DMS153 treated with DMSO at 0.1 percent for 48 hours (cell line): Measurements from ENCODE around the gene HLA-DPB1.
"Not testable (repeated sequence)": the region's sequence is repeated elsewhere in the genome, so short reads cannot be mapped to it uniquely, and the experiment has no call there.

Experiments
- DNase-seq: peaks from one replicate; lab custom pipeline; 2025; ENCODE audit not compliant: unreplicated experiment; lab: John Stamatoyannopoulos, UW

Gene HLA-DPB1

GRCh38 chr6:33075568-33076405 is at the start of gene HLA-DPB1:
Gene HLA-DPB1 (plus strand): TSS chr6:33075990. CDS start chr6:33076042, 52 bp downstream.
- peak; percentile 16 for DNase-seq

- no peak for DNase-seq
These were observed 47.5 kb upstream of the HLA-DPB1 start for GRCh38 chr6:33028220-33028849.

DNA sequence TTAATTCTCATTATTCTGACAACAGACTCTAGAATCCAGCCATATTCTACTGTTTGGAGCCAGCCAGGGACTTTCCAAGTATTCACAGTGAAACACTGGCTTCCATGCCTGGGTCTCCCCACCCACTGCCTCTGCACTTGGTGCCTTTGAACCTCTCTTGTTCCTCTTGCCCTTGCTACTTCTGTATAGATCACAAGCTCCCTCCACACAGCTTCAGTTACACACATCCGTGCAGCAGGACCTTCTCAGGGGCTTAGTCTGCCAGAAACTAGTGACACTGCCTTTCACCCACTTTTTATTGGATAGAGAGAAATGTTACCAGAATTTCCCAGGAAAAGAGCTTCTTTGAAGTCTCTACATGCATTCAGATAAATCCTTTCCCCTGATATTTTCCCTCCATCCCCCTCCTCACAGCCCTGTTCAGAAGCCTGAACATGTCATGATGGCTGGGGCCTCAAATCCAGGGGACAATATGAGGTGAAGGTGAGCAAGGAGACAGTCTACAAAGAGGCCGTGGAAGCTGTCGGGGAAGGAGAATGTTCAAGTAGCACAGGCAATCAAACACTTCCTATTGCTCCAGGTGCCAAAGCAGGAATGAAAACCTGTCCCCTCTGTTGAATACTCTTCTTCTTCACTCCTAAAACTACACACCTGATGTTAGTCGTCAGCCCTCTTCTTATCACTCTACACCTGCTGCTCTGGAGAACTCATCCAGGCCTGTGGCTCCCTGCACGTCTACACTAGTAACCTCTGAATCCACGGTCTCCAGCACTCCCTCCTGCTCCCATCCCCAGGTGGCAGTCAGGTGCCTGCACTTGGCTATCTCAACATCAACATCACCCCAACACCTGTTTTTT is 46.2 kb upstream of the HLA-DPB1 start:
- no peak for DNase-seq

- DNase-seq = no peak
These were observed 45.5 kb upstream of the HLA-DPB1 start for GRCh38 chr6:33030245-33030644.

- DNase-seq = no peak
These were observed 41.2 kb upstream of the HLA-DPB1 start for GRCh38 chr6:33034554-33034953.

DNA sequence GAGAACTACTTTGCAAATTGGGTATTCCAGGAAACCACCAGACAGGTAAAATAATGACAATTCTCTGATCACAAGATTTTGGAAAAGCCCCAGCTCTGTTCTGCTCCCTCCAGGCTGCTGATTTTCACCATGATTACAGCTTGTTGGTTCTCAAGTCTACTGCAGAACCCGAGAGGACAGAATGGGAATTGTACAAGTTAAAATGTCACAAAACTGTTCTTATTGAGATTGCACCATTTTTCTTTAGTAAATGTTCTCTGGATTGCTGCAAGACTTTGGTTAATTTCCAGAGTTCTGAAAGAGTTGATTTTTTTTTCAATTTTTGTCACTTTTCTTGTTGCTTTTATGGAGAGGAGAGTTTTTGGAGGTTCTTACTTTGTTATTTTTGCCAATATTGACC is 39.3 kb upstream of the HLA-DPB1 start:
- DNase-seq = no peak

GRCh38 chr6:33040157-33040556 is 35.6 kb upstream of the HLA-DPB1 start:
- no peak for DNase-seq

DNA sequence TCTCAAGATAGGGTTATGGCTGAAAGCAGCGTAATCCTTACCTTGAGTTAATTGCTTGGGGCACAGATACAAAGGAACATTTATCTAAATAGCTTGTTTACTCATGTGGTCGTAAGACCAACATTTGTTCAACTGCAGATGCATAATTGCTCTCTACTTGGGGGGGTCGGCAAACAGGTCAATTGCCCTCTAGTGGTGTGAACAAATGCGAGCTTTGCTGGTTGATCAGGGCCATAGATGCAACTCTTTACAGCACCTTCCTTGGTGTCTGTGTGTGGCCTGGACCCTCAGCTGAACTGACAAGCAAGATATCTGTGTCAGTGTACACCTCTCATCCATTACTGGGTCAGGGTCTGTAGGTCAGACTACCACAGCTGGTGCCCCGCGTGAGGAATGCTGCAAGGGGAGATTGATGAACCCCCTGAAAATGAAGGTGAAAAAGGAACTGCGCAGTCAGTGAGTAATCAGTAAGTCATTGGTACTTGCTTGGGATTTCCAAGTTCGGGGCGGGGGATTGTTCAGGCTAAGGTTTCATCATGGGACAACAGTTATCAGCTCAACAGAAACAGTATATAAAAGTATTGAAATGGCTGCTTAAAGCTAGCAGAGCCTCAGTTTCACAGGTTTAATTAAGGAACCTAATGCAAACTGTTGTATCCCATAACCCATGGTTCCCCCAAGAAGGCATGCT is 26.3 kb upstream of the HLA-DPB1 start:
- no peak for DNase-seq

GRCh38 chr6:33050014-33050810 is 25.6 kb upstream of the HLA-DPB1 start:
- DNase-seq = no peak

DNA sequence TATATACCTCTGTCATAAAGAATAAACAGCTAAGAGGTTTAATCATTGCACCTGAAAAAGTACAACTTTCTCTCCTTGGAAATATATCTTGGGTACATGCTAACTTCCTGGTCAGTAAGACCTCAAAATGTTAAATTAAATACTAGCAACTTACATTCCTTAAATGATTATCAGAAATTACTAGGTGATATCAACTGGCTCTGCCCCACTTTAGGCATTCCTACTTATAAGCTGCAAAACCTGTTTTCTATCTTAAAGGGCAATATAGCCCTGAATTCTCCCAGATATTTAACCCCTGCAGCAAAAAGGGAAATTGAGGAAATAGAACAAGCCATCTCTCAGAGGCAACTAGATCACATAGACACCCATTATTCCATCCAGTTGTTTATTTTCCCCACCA is 23.2 kb upstream of the HLA-DPB1 start:
- DNase-seq = no peak

- DNase-seq = no peak
These were observed 22.6 kb upstream of the HLA-DPB1 start for GRCh38 chr6:33053230-33053629.

GRCh38 chr6:33057222-33058150 is 18.3 kb upstream of the HLA-DPB1 start:
- no peak for DNase-seq

DNA sequence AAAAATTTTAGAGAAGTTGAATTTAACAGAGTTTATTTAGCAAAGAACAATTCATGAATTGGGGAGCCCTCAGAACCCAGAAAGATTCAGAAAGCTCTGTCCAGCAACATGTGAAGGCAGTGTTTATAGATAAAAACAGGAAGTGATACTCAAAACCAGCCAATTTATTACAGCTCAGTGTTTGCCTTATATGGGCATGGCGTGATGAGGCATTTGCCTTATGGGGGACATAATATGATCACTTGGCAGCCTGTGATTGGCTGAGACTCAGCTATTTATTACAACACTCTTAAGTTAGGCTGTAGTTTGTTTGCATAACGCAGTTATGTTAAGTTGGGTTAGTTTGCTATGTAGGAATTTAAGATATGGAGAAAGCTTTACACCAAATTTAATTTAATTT is 13.8 kb upstream of the HLA-DPB1 start:
- DNase-seq = no peak

GRCh38 chr6:33063435-33063834 is 12.4 kb upstream of the HLA-DPB1 start:
- not testable (repeated sequence) for DNase-seq

DNA sequence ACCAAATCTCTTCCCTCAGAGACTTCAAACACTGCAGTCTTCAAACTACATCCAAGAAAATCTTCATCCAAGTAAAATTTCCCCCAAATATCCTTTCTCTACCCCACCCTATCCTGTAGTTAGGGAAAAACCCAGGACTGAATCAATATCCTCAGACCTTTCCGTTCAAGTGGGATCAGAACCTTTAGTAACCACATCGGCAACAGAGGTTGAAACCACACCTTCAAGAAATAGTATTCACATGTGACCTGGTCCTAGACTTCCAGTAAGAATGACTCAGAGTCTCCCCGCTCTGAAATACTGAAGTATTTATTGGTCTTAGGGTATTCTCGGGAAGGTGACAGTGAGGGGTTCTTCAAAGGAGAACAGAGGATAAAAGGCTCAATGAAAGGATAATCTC is 11.1 kb upstream of the HLA-DPB1 start:
- DNase-seq = no peak

GRCh38 chr6:33065312-33065711 is 10.5 kb upstream of the HLA-DPB1 start:
- no peak for DNase-seq

GRCh38 chr6:33066917-33067521 is 8.8 kb upstream of the HLA-DPB1 start:
- no peak for DNase-seq

DNA sequence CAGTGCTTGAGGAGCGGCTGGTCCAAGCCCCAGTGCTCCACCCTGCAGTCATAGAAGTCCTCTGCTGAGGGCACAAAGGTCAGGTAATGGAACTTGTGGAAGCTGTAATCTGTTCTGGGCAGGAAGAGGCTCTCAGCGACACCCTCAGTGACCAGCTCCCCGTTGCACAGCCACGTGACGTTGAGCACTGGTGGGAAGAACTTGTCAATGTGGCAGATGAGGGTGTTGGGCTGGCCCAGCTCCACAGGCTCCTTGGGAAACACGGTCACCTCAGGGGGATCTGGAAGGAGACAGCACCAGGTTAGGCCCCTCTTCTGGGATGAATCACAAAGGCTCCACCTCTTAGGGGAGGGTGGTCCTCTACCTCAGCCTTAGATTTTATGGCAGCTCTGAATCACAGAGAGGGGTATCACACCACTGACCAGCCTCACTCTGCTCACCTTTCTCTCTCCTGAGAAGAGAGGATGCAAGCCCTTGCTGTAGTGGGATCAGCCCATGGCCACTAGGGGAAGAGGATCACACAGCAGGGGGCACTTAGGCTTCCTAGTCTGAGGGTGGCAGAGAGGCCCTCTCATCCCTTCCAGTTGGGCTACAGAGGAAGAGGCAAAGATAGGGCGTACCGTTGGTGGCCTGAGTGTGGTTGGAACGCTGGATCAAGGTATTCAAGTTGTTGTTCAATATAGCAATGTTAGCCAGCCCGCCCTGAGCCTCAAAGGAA is 6.6 kb upstream of the HLA-DPB1 start:
- DNase-seq = no peak
